Lower leg skin (tissue), 4 donors: Measurements from ENCODE around the gene BRF1. TPM values are rescaled to one million over a fixed set of nuclear protein-coding genes. Genes with fewer than 3 reads are reported as not detected.

ENCODE experiments used
- DNase-seq, 2 donors: peaks; one replicate each; pipeline ENCODE4 v3.0.0-alpha.2; 2019; ENCODE audit warnings: low spot score in 2 of 2
- H3K4me3 ChIP-seq: fragments of 200-600 bp; sonication (generic); 2 replicates; pipeline ENCODE4 v1.5.1; 2017; ENCODE audit warnings: mild to moderate bottlenecking, low read depth; ENCODE audit not compliant: poor library complexity, severe bottlenecking
- POLR2A ChIP-seq, 2 donors: fragments of 450-650 bp; IDR thresholded peaks; one replicate each; pipeline ENCODE4 v1.6.1; 2016 to 2017; ENCODE audit warnings: antibody characterized with exemption in 2 of 2, mild to moderate bottlenecking in 1 of 2, moderate library complexity in 1 of 2
- whole genome bisulfite sequencing, 2 donors: methylation state at CpG; one replicate each; pipeline ENCODE4 v1.1.5; 2018; 5-methylcytosine and 5-hydroxymethylcytosine counted together
- intact Hi-C: fragments of 100-400 bp; cut with DNase I; formaldehyde crosslinking; loops from one replicate; pipeline ENCODE4 v1.15.0; 2023; ENCODE audit warnings: low total_unique reads
- total RNA-seq, 4 donors: library from RNA; depleted of rRNA; stranded (reverse); fragments of >200 nt; gene quantifications; one replicate each; pipeline ENCODE4 v1.1.0, GENCODE V29; 2016
- TF ChIP-seq, protein P1 (sequence below), 3 donors: fragments of 450-650 bp; IDR thresholded peaks; one replicate each; pipeline ENCODE4 v1.5.1; 2016; ENCODE audit warnings: antibody characterized with exemption in 3 of 3, mild to moderate bottlenecking in 3 of 3, moderate library complexity in 2 of 3

Gene BRF1, protein sequence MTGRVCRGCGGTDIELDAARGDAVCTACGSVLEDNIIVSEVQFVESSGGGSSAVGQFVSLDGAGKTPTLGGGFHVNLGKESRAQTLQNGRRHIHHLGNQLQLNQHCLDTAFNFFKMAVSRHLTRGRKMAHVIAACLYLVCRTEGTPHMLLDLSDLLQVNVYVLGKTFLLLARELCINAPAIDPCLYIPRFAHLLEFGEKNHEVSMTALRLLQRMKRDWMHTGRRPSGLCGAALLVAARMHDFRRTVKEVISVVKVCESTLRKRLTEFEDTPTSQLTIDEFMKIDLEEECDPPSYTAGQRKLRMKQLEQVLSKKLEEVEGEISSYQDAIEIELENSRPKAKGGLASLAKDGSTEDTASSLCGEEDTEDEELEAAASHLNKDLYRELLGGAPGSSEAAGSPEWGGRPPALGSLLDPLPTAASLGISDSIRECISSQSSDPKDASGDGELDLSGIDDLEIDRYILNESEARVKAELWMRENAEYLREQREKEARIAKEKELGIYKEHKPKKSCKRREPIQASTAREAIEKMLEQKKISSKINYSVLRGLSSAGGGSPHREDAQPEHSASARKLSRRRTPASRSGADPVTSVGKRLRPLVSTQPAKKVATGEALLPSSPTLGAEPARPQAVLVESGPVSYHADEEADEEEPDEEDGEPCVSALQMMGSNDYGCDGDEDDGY
- total RNA-seq, result 10 to 100 TPM; 32.7 to 74.5 (median 43.0) TPM

DNA sequence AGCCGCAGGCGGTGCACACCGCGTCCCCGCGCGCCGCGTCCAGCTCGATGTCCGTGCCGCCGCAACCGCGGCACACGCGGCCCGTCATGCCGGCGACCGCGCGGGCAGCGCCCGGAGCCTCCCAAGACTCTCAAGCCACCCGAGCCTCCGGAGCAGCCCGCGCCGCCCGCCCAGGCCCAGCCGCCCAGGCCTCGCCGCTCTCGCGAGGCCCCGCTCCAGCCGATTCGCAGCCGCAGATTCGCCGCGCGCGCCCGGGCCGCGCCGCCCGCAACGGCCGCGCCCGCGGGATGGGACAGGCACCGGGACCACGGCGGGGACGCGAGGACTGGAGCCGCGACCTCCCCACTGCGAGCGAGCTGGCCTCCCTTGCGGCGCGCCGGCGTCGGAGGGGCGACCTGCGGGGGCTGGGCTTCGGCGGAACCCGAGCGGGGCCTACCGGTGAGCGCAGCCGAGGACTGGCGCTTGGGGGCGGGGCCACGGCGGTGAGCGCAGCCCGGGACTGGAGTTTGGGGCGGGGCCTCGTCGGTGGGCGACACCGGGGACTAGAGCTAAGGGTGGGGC is at the start of gene BRF1:
Gene BRF1 (minus strand): TSS at position 460 of the 561 bp plus-strand sequence. CDS start 372 bp downstream, at position 88.
- TF ChIP-seq POLR2A (IDR thresholded peaks at IDR 0.05), result no peak
- TF ChIP-seq, protein P1, sequence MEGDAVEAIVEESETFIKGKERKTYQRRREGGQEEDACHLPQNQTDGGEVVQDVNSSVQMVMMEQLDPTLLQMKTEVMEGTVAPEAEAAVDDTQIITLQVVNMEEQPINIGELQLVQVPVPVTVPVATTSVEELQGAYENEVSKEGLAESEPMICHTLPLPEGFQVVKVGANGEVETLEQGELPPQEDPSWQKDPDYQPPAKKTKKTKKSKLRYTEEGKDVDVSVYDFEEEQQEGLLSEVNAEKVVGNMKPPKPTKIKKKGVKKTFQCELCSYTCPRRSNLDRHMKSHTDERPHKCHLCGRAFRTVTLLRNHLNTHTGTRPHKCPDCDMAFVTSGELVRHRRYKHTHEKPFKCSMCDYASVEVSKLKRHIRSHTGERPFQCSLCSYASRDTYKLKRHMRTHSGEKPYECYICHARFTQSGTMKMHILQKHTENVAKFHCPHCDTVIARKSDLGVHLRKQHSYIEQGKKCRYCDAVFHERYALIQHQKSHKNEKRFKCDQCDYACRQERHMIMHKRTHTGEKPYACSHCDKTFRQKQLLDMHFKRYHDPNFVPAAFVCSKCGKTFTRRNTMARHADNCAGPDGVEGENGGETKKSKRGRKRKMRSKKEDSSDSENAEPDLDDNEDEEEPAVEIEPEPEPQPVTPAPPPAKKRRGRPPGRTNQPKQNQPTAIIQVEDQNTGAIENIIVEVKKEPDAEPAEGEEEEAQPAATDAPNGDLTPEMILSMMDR (IDR thresholded peaks at IDR 0.05), result no peak
- WGBS, 2 donors, result 0% methylated on average over 9 to 28 of the region's 90 CpGs
- peak within 1 kb of the TSS; percentile 64 for H3K4me3 ChIP-seq
- intact Hi-C loops, result no loop called here
- DNase-seq, result peak; percentile 90 to 99

DNA sequence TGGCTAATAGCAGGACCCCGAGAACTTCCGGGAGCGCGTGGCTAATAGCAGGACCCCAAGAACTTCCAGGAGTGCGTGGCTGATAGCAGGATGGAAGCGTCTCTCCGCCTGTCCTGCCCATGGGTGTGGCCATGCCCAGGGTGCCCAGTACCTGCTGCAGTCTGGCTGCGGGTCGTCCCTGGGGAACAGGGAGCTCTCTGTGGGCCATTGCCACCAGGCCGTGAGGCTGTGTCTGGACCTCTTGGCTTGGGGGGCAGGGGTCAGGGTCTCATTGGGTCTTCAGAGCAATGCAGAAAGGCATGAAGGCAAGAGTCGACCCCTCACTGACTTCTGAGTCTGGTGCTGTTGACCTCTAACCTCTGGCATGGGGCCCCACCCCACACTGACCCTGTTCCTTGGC is 49.2 kb upstream of the BRF1 start:
- intact Hi-C loops, result loop anchor here (5.0 to 10.0 kb wide), 2 partner anchors 148 to 255 kb away; no protein-coding TSS in a partner anchor
- TF ChIP-seq, protein P1 (IDR thresholded peaks at IDR 0.05), result no peak
- TF ChIP-seq POLR2A (IDR thresholded peaks at IDR 0.05), result no peak
- no peak overlapping the region for H3K4me3 ChIP-seq
- DNase-seq, result no peak
- WGBS, 2 donors, result 85 to 93% methylated on average over 11 of the region's 11 CpGs

DNA sequence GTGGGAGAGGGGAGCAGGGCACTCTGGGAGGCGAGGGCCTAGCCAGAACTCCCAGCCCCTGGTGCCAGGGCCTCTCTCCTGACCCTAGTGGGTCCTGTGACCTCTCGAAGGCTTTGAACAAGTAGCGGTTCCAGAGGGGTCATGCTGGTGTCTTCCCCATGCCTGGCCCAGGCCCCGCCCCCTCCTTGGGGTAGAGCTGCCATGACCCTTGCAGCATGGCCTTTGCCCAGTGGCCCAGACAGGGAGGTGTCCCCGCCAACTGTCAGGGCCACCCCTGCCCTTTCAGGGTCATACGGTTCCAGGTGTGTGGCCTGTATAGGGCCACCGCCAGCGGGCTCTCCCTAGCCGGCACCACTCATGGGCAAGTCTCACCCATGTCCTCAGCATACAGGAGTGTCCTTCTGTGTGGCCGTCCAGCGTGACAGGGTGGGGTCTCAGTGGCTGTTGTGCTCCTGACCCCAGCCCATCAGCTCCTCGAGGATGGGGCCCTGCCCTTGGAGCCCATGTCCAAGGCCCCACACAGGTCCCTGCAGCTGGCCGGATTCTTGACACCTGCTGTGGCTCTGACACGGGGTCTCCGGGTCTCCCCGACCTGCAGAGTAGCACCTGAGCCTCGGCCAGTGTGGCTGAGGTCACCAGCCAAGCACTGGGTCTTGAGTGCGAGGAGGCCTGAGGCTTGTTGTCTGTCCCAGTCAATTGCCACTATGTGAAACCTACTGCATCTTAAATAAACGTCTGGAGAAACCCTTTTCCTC is 48.3 kb upstream of the BRF1 start:
- DNase-seq, result no peak
- WGBS, 2 donors, result 89 to 92% methylated on average over 12 to 15 of the region's 19 CpGs
- H3K4me3 ChIP-seq, result no peak overlapping the region
- intact Hi-C loops, result no loop called here
- TF ChIP-seq, protein P1 (IDR thresholded peaks at IDR 0.05), result no peak
- no peak for TF ChIP-seq POLR2A (IDR thresholded peaks at IDR 0.05)

DNA sequence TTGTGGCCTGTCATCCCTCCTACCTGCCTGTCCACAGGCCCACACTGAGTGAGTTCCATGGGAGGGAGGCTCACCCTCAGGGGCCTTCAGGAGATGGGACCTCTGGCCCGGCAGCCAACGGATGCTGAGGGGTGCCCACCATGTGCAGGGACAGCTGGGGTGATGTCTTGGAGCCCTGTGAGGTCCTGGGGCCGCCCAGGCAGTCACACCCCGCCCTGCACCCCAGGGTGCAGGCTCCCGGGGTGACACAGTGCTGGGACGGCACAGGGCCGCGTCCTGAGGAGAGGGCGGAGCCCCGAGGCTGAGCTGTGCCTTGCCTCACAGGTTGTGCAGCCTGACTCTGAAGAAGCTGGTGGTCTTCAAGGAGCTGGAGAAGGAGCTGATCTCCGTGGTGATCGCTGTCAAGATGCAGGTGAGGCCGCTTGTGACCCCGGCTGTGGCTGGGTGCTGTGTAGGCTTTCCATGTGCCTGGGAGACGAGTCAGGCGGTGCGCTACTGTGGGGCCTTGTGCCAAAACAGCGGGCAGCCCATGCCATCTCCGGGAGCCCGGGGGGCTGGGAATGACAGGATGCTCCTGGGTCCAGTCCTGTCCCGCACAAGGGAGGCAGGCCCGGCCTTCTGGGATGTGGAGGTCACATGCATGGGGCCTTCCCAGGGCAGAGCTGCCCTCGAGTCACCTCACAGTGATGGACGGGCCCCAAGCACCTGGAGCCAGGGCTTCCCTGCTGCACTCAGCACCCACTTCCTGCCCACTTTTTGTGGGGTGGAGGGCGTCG is 47.6 kb upstream of the BRF1 start:
- WGBS, 2 donors, result 73 to 77% methylated on average over 9 to 26 of the region's 26 CpGs
- TF ChIP-seq, protein P1 (IDR thresholded peaks at IDR 0.05), result no peak
- TF ChIP-seq POLR2A (IDR thresholded peaks at IDR 0.05), result no peak
- H3K4me3 ChIP-seq, result no peak overlapping the region
- intact Hi-C loops, result no loop called here
- no peak for DNase-seq

DNA sequence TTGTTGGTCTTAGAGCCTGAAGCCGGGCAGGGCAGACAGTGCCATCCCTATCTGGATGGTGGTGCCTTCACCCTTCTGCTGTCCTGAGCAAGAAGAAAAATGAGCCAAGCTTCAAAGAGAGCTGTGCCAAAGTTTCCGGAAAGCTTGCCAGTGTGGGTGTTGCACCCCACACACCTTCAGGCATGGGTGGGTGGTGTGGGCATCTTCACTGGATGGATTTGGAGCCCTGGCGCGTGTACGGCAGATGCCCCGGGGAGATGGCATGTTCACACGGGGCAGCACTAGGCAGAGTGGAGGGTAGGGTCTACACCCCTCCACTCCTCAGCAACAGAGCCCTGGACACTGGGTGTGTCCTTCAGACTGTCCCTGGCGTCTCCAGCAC is 46.8 kb upstream of the BRF1 start:
- H3K4me3 ChIP-seq, result no peak overlapping the region
- WGBS, 2 donors, result 47 to 53% methylated on average over 8 of the region's 8 CpGs
- DNase-seq, result no peak
- TF ChIP-seq, protein P1 (IDR thresholded peaks at IDR 0.05), result no peak
- TF ChIP-seq POLR2A (IDR thresholded peaks at IDR 0.05), result no peak
- intact Hi-C loops, result no loop called here
